A673 (cell line): Measurements from ENCODE around the gene RIN1. TPM values are rescaled to one million over a fixed set of nuclear protein-coding genes. Genes with fewer than 3 reads are reported as not detected.
A peak's percentile ranks its signal among the peaks of the same experiment; 100 is the strongest.

Experiments used
- BruUV-seq: library from RNA; stranded (reverse); fragments of 400-500 nt; replicated peaks from 2 replicates; lab custom pipeline; 2021; lab: Mats Ljungman, UMichigan
- CTCF ChIA-PET: fragments of 300-600 bp; sonication (Branson Sonifier 250); formaldehyde crosslinking; loops from one replicate; lab custom pipeline; 2022; ENCODE audit warnings: antibody characterized with exemption; lab: Charles Lee
- POLR2A ChIA-PET: fragments of 300-600 bp; sonication (Branson Sonifier 250); formaldehyde crosslinking; loops from one replicate; lab custom pipeline; 2022; ENCODE audit warnings: antibody characterized with exemption; ENCODE audit not compliant: low non-redundant PET; lab: Charles Lee
- DNase-seq: peaks from one replicate; pipeline ENCODE4 v3.0.0-alpha.2; 2015; ENCODE audit warnings: low spot score
- H3K27ac ChIP-seq: fragments of 200-600 bp; sonication (generic); 2 replicates; pipeline ENCODE4 v1.5.1; 2016; ENCODE audit warnings: mixed run types, low read depth, mild to moderate bottlenecking, mixed read lengths, antibody characterized with exemption, low read length; ENCODE audit not compliant: poor library complexity, severe bottlenecking
- H3K27me3 ChIP-seq: fragments of 200-600 bp; sonication (generic); replicated peaks from 2 replicates; pipeline ENCODE4 v1.6.1; 2017; ENCODE audit warnings: mixed run types, low read depth, mild to moderate bottlenecking, mixed read lengths, antibody characterized with exemption, low read length; ENCODE audit not compliant: insufficient read depth, poor library complexity
- H3K36me3 ChIP-seq: fragments of 200-600 bp; sonication (generic); 2 replicates; pipeline ENCODE4 v1.6.1; 2016; ENCODE audit warnings: mixed run types, mild to moderate bottlenecking, mixed read lengths, antibody characterized with exemption, low read length; ENCODE audit not compliant: insufficient read depth, poor library complexity, severe bottlenecking
- H3K4me1 ChIP-seq: fragments of 200-600 bp; sonication (generic); 2 replicates; pipeline ENCODE4 v1.6.1; 2017; ENCODE audit warnings: mixed run types, mild to moderate bottlenecking, mixed read lengths, antibody characterized with exemption, low read length; ENCODE audit not compliant: insufficient read depth, poor library complexity, severe bottlenecking
- H3K4me3 ChIP-seq: fragments of 200-600 bp; sonication (generic); 2 replicates; pipeline ENCODE4 v1.5.1; 2016; ENCODE audit warnings: low read depth, mixed run types, mild to moderate bottlenecking, mixed read lengths, low read length; ENCODE audit not compliant: poor library complexity, severe bottlenecking
- H3K9me3 ChIP-seq: fragments of 200-600 bp; sonication (generic); 2 replicates; pipeline ENCODE4 v1.6.1; 2016; ENCODE audit warnings: mixed run types, low read depth, mild to moderate bottlenecking, mixed read lengths, antibody characterized with exemption, low read length; ENCODE audit not compliant: poor library complexity, severe bottlenecking
- CTCF ChIP-seq: fragments of 300-800, 200-600 bp; sonication (generic); conservative IDR thresholded peaks from 2 replicates; pipeline ENCODE4 v1.5.1; 2017; ENCODE audit warnings: low read depth, mild to moderate bottlenecking, antibody characterized with exemption, low read length, moderate library complexity, mixed read lengths
- EZH2 ChIP-seq: fragments of 200-600 bp; sonication (generic); IDR thresholded peaks from 2 replicates; pipeline ENCODE4 v1.6.1; 2017; ENCODE audit warnings: borderline replicate concordance, low read depth, mild to moderate bottlenecking, mixed read lengths, antibody characterized with exemption, low read length; ENCODE audit not compliant: poor library complexity, severe bottlenecking
- intact Hi-C: fragments of 100-400 bp; cut with micrococcal nuclease; formaldehyde crosslinking; loops from one replicate; pipeline ENCODE4 v1.10.0; 2022; ENCODE audit not compliant: unreplicated experiment
- total RNA-seq: library from RNA; stranded (reverse); gene quantifications from 2 replicates; pipeline ENCODE4 v1.2.3, GENCODE V29; 2021

Gene RIN1
- total RNA-seq, 1 experiment from 2014 or later = 4.9 TPM

GRCh38 chr11:66285250-66285947, 50.8 kb downstream of the RIN1 start:
- no peaks in the 10 kb centered on the region for H3K27me3 ChIP-seq
- H3K9me3 ChIP-seq = no peaks in the 10 kb centered on the region
- BruUV-seq = no TSS peak
- H3K4me1 ChIP-seq = peaks cover 20% of the 10 kb centered on the region
- no peak for DNase-seq
- H3K4me3 ChIP-seq = no peak overlapping the region
- peaks cover 5% of the 10 kb centered on the region for H3K36me3 ChIP-seq
- intact Hi-C loops = no loop called here
- ChIA-PET POLR2A (no interaction called here), CTCF (interaction anchor here (0.5 kb wide), 1 partner anchor 373 kb away, joined by 3 read pairs; no protein-coding TSS in a partner anchor)
- H3K27ac ChIP-seq = no peak overlapping the region
- TF ChIP-seq EZH2 (no peak), CTCF (no peak)

- intact Hi-C loops = no loop called here
- no peak overlapping the region for H3K4me3 ChIP-seq
- no peaks in the 10 kb centered on the region for H3K9me3 ChIP-seq
- POLR2A ChIA-PET = no interaction called here
- H3K4me1 ChIP-seq = peaks cover 23% of the 10 kb centered on the region
- no peak for TF ChIP-seq EZH2
- peaks cover 5% of the 10 kb centered on the region for H3K36me3 ChIP-seq
- H3K27ac ChIP-seq = no peak overlapping the region
- no TSS peak for BruUV-seq
- CTCF ChIA-PET = no interaction called here
- no peaks in the 10 kb centered on the region for H3K27me3 ChIP-seq
- DNase-seq = no peak
Observed at GRCh38 chr11:66284526-66285078, 51.6 kb downstream of the RIN1 start.

GRCh38 chr11:66283461-66284105, 52.7 kb downstream of the RIN1 start:
- BruUV-seq = no TSS peak
- TF ChIP-seq CTCF = peak; percentile 16; the same call in 1 of the 2 replicates
- no peak for TF ChIP-seq EZH2
- intact Hi-C loops = no loop called here
- Histone ChIP-seq H3K27me3 (no peaks in the 10 kb centered on the region), H3K27ac (no peak overlapping the region), H3K36me3 (peaks cover 5% of the 10 kb centered on the region), H3K9me3 (no peaks in the 10 kb centered on the region), H3K4me1 (peaks cover 31% of the 10 kb centered on the region), H3K4me3 (no peak overlapping the region)
- DNase-seq = no peak
- ChIA-PET CTCF (interaction anchor here (0.6 to 0.8 kb wide), 2 partner anchors 11 to 17 kb away, joined by 3 to 7 read pairs; no protein-coding TSS in a partner anchor), POLR2A (no interaction called here)
